CD14-positive monocyte (primary cell): ENCODE measurements around the gene CTAGE8. TPM values are rescaled to one million over a fixed set of nuclear protein-coding genes. Genes with fewer than 3 reads are reported as not detected.
"Not testable (repeated sequence)": the region's sequence is repeated elsewhere in the genome, so short reads cannot be mapped to it uniquely, and the experiment has no call there.

Source experiments
- DNase-seq, 3 donors: peaks; one replicate each; pipeline ENCODE4 v3.0.0-alpha.2; 2011 to 2022
- H2AFZ ChIP-seq: 2 replicates; pipeline ENCODE4 v1.6.0; 2012; ENCODE audit warnings: mild to moderate bottlenecking, low read depth, low read length, inconsistent platforms; ENCODE audit not compliant: insufficient read depth, poor library complexity, severe bottlenecking
- H3K27ac ChIP-seq, 2 donors: 1 replicate in 1 of 2; 2 replicates in 1 of 2; pipeline ENCODE4 v1.5.1; 2012 to 2013; ENCODE audit warnings: low read length in 2 of 2, control low read depth in 1 of 2, inconsistent platforms in 1 of 2, low read depth in 1 of 2, mild to moderate bottlenecking in 1 of 2
- H3K27me3 ChIP-seq, 2 donors: one replicate each; pipeline versions ENCODE4 v1.6.0 to v1.6.1; 2011 to 2013; ENCODE audit warnings: low read length in 2 of 2; ENCODE audit not compliant: control insufficient read depth in 2 of 2, insufficient read depth in 2 of 2
- H3K36me3 ChIP-seq, 2 donors: replicated peaks in 1 of 2; 1 replicate in 1 of 2; 2 replicates in 1 of 2; pipeline versions ENCODE4 v1.5.1 to v1.6.1; 2012 to 2013; ENCODE audit warnings: low read length in 2 of 2, control low read depth in 1 of 2, inconsistent platforms in 1 of 2, mild to moderate bottlenecking in 1 of 2; ENCODE audit not compliant: insufficient read depth in 2 of 2, control insufficient read depth in 1 of 2
- H3K4me1 ChIP-seq, 2 donors: 1 replicate in 1 of 2; 2 replicates in 1 of 2; pipeline versions ENCODE4 v1.5.1 to v1.6.1; 2012 to 2013; ENCODE audit warnings: low read length in 2 of 2, control low read depth in 1 of 2, inconsistent platforms in 1 of 2, mild to moderate bottlenecking in 1 of 2, moderate library complexity in 1 of 2; ENCODE audit not compliant: insufficient read depth in 2 of 2, control insufficient read depth in 1 of 2
- H3K4me2 ChIP-seq: replicated peaks from 2 replicates; pipeline ENCODE3; 2012; ENCODE audit warnings: low read length, moderate library complexity, mild to moderate bottlenecking; ENCODE audit not compliant: poor library complexity, severe bottlenecking; ENCODE audit errors: extremely low read depth
- H3K4me3 ChIP-seq, 3 experiments: fragments of 200-600 bp in 1 of 3; sonication (generic) in 1 of 3; replicated peaks in 1 of 3; 1 replicate in 2 of 3; 2 replicates in 1 of 3; pipeline ENCODE4 v1.5.1; 2011 to 2013; ENCODE audit warnings: low read length in 3 of 3, mild to moderate bottlenecking in 3 of 3, control low read depth in 2 of 3, low read depth in 2 of 3, inconsistent platforms in 1 of 3, moderate library complexity in 1 of 3
- H3K79me2 ChIP-seq: 2 replicates; pipeline ENCODE4 v1.6.0; 2012; ENCODE audit warnings: mild to moderate bottlenecking, control low read depth, inconsistent platforms, low read length, moderate library complexity; ENCODE audit not compliant: insufficient read depth
- H3K9ac ChIP-seq: 2 replicates; pipeline ENCODE4 v1.6.0; 2017; ENCODE audit warnings: low read length, mild to moderate bottlenecking; ENCODE audit not compliant: insufficient read depth, poor library complexity, severe bottlenecking
- H3K9me3 ChIP-seq, 2 donors: replicated peaks in 1 of 2; 1 replicate in 1 of 2; 2 replicates in 1 of 2; pipeline versions ENCODE4 v1.5.1 to v1.6.1; 2012 to 2013; ENCODE audit warnings: low read length in 2 of 2, control low read depth in 1 of 2; ENCODE audit not compliant: control insufficient read depth in 1 of 2, insufficient read depth in 1 of 2
- H4K20me1 ChIP-seq: 2 replicates; pipeline ENCODE4 v1.6.0; 2012; ENCODE audit warnings: mild to moderate bottlenecking, low read length, control low read depth, moderate library complexity; ENCODE audit not compliant: insufficient read depth
- H3K27ac Mint-ChIP-seq, 7 donors: one replicate each; pipeline ENCODE4 v1.8.0; 2020; ENCODE audit warnings: mild to moderate bottlenecking in 7 of 7, mixed read lengths in 7 of 7, moderate library complexity in 6 of 7, inconsistent platforms in 2 of 7
- H3K27me3 Mint-ChIP-seq, 3 donors: one replicate each; pipeline ENCODE4 v1.8.0; 2021 to 2022; ENCODE audit warnings: low read depth in 3 of 3, mild to moderate bottlenecking in 3 of 3, mixed read lengths in 3 of 3, moderate library complexity in 3 of 3, inconsistent platforms in 1 of 3
- H3K36me3 Mint-ChIP-seq, 2 donors: one replicate each; pipeline ENCODE4 v1.8.0; 2020; ENCODE audit warnings: mixed read lengths in 2 of 2, inconsistent platforms in 1 of 2, mild to moderate bottlenecking in 1 of 2
- H3K4me1 Mint-ChIP-seq: one replicate; pipeline ENCODE4 v1.8.0; 2020; ENCODE audit warnings: mild to moderate bottlenecking, mixed read lengths
- H3K4me3 Mint-ChIP-seq, 2 donors: one replicate each; pipeline ENCODE4 v1.8.0; 2020; ENCODE audit warnings: mild to moderate bottlenecking in 2 of 2, mixed read lengths in 2 of 2, moderate library complexity in 1 of 2
- H3K9me3 Mint-ChIP-seq, 7 donors: one replicate each; pipeline ENCODE4 v1.8.0; 2020 to 2022; ENCODE audit warnings: mixed read lengths in 7 of 7, mild to moderate bottlenecking in 6 of 7, moderate library complexity in 6 of 7, inconsistent platforms in 2 of 7
- intact Hi-C, 2 donors: fragments of 100-400 bp; cut with micrococcal nuclease; formaldehyde crosslinking; loops; one replicate each; pipeline versions ENCODE4 v1.15.0 to v1.15.1; 2023
- polyA plus RNA-seq, 3 donors: library from polyadenylated mRNA; depleted of rRNA in 1 of 3; unstranded in 2 of 3; stranded (reverse) in 1 of 3; fragments of 300-500 nt in 2 of 3; fragments of >200 nt in 1 of 3; fragmentation: Illumina TruSeq in 2 of 3; gene quantifications; 1 replicate in 2 of 3; 2 replicates in 1 of 3; pipeline ENCODE4 v1.2.3, GENCODE V29; 2012 to 2021

Gene CTAGE8
- polyA plus RNA-seq, 3 donors, result not detected

- intact Hi-C loops, H3K36me3 ChIP-seq, H3K9me3 ChIP-seq, H3K4me3 Mint-ChIP-seq, H3K4me1 Mint-ChIP-seq, H3K4me1 ChIP-seq, H3K27ac Mint-ChIP-seq, H3K9me3 Mint-ChIP-seq, H3K4me3 ChIP-seq, H2AFZ ChIP-seq, H3K27ac ChIP-seq, DNase-seq, H3K27me3 Mint-ChIP-seq, H3K36me3 Mint-ChIP-seq, H3K4me2 ChIP-seq, H4K20me1 ChIP-seq, H3K9ac ChIP-seq, H3K27me3 ChIP-seq, H3K79me2 ChIP-seq: not testable (repeated sequence)
Measured at GRCh38 chr7:144217200-144217599, 51.9 kb downstream of the CTAGE8 start.

Other genes with a start within 250 kb of the CTAGE8 start
- gene OR2A5, start 220.3 kb downstream of the CTAGE8 start, polyA plus RNA-seq, result not detected
- not detected for gene OR2A25, start 199.5 kb downstream of the CTAGE8 start, polyA plus RNA-seq
- gene OR2A12, start 183.0 kb downstream of the CTAGE8 start, polyA plus RNA-seq, result not detected
- gene OR2A2, start 159.7 kb downstream of the CTAGE8 start, polyA plus RNA-seq, result not detected
- gene OR2A14, start 146.1 kb downstream of the CTAGE8 start, polyA plus RNA-seq, result not detected
- gene CTAGE4, start 85.8 kb downstream of the CTAGE8 start, polyA plus RNA-seq, result not detected
- gene ARHGEF35, start 73.5 kb downstream of the CTAGE8 start, polyA plus RNA-seq, result under 1 TPM; 0.05 to 0.64 (median 0.10) TPM
- not detected for gene OR2A42, start 29.7 kb downstream of the CTAGE8 start, polyA plus RNA-seq
- gene OR2A7, start 4.5 kb downstream of the CTAGE8 start, polyA plus RNA-seq, result not detected
- not detected for gene OR2A1, start 43.1 kb upstream of the CTAGE8 start, polyA plus RNA-seq
- gene ARHGEF5, start 86.1 kb upstream of the CTAGE8 start, polyA plus RNA-seq, result under 1 TPM in 2 of 3 donors, not detected in 1; 0.04 to 0.11 TPM
- not detected for gene NOBOX, start 134.4 kb upstream of the CTAGE8 start, polyA plus RNA-seq